HEK293 (cell line): ENCODE measurements around the gene GPR153.

ENCODE experiments used
- CTCF ChIA-PET: fragments of 350-600 bp; formaldehyde crosslinking; extraction: SDS; loops from one replicate; lab custom pipeline; 2021; ENCODE audit warnings: antibody characterized with exemption; lab: Yijun Ruan, JAX
- POLR2A ChIA-PET: fragments of 300-600 bp; formaldehyde crosslinking; extraction: SDS; loops from one replicate; lab custom pipeline; 2020; ENCODE audit warnings: antibody characterized with exemption, inconsistent platforms; lab: Yijun Ruan, JAX
- H3K27ac ChIP-seq: fragments of 200-500 bp; sonication (Bioruptor generic); 2 replicates; pipeline ENCODE4 v1.5.1; 2014; ENCODE audit warnings: low read depth, low read length, control low read depth, inconsistent platforms; ENCODE audit errors: extremely low read depth
- H3K36me3 ChIP-seq, 2 experiments: fragments of 200-500 bp in 1 of 2; sonication (Bioruptor generic) in 1 of 2; 1 replicate in 1 of 2; 2 replicates in 1 of 2; pipeline ENCODE4 v1.5.1; 2014 to 2017; ENCODE audit warnings: inconsistent platforms in 2 of 2, low read length in 2 of 2; ENCODE audit not compliant: control insufficient read depth in 2 of 2, insufficient read depth in 1 of 2
- H3K4me1 ChIP-seq: fragments of 200-500 bp; sonication (Bioruptor generic); 2 replicates; pipeline ENCODE4 v1.5.1; 2014; ENCODE audit warnings: mild to moderate bottlenecking, low read length, inconsistent platforms; ENCODE audit not compliant: control insufficient read depth, insufficient read depth
- H3K4me3 ChIP-seq: 2 replicates; pipeline ENCODE4 v1.5.1; 2011; ENCODE audit warnings: low read depth, mild to moderate bottlenecking, control low read depth, low read length, moderate library complexity
- H3K9me3 ChIP-seq: fragments of 200-500 bp; sonication (Bioruptor generic); 2 replicates; pipeline ENCODE4 v1.5.1; 2014; ENCODE audit warnings: low read depth, low read length, inconsistent platforms; ENCODE audit not compliant: control insufficient read depth, insufficient read depth
- KLF10 ChIP-seq: fragments of 450-650 bp; IDR thresholded peaks from 2 replicates; pipeline ENCODE4 v1.5.1; 2018; ENCODE audit warnings: missing biosample characterization, mild to moderate bottlenecking, missing genetic modification characterization
- SP3 ChIP-seq: fragments of 450-650 bp; formaldehyde crosslinking; IDR thresholded peaks from 2 replicates; pipeline ENCODE4 v1.5.1; 2016; ENCODE audit warnings: missing biosample characterization, missing genetic modification characterization
- WT1 ChIP-seq: fragments of 450-650 bp; formaldehyde crosslinking; IDR thresholded peaks from 2 replicates; pipeline ENCODE4 v1.5.1; 2016; ENCODE audit warnings: missing biosample characterization, missing genetic modification characterization
- YY1 ChIP-seq: fragments of 450-650 bp; formaldehyde crosslinking; IDR thresholded peaks from 2 replicates; pipeline ENCODE4 v1.5.1; 2018; ENCODE audit warnings: missing biosample characterization, missing genetic modification characterization
- ZBTB17 ChIP-seq: fragments of 450-650 bp; formaldehyde crosslinking; IDR thresholded peaks from 2 replicates; pipeline ENCODE4 v1.5.1; 2016; ENCODE audit warnings: missing biosample characterization, missing genetic modification characterization
- ZNF10 ChIP-seq: fragments of 450-650 bp; formaldehyde crosslinking; IDR thresholded peaks from 2 replicates; pipeline ENCODE4 v1.5.1; 2017; ENCODE audit warnings: missing biosample characterization, missing genetic modification characterization
- ZNF112 ChIP-seq: fragments of 450-650 bp; formaldehyde crosslinking; IDR thresholded peaks from 2 replicates; pipeline ENCODE4 v1.5.0; 2017; ENCODE audit warnings: missing biosample characterization, missing genetic modification characterization
- ZNF157 ChIP-seq: fragments of 450-650 bp; formaldehyde crosslinking; IDR thresholded peaks from 2 replicates; pipeline ENCODE4 v1.5.1; 2016; ENCODE audit warnings: missing biosample characterization, missing genetic modification characterization
- ZNF416 ChIP-seq: fragments of 450-650 bp; formaldehyde crosslinking; IDR thresholded peaks from 2 replicates; pipeline ENCODE4 v1.5.1; 2016; ENCODE audit warnings: missing biosample characterization, missing genetic modification characterization
- ZNF510 ChIP-seq: fragments of 450-650 bp; formaldehyde crosslinking; IDR thresholded peaks from 2 replicates; pipeline ENCODE4 v1.5.1; 2018; ENCODE audit warnings: mild to moderate bottlenecking, missing genetic modification characterization, missing biosample characterization; ENCODE audit not compliant: insufficient replicate concordance
- ZNF571 ChIP-seq: fragments of 450-650 bp; formaldehyde crosslinking; IDR thresholded peaks from 2 replicates; pipeline ENCODE4 v1.5.0; 2017; ENCODE audit warnings: missing biosample characterization, missing genetic modification characterization
- ZNF610 ChIP-seq: fragments of 450-650 bp; formaldehyde crosslinking; IDR thresholded peaks from 2 replicates; pipeline ENCODE4 v1.5.1; 2016; ENCODE audit warnings: missing biosample characterization, missing genetic modification characterization, borderline replicate concordance
- ZNF658 ChIP-seq: fragments of 450-650 bp; formaldehyde crosslinking; IDR thresholded peaks from 2 replicates; pipeline ENCODE4; 2016; ENCODE audit warnings: missing biosample characterization, missing genetic modification characterization
- ZNF791 ChIP-seq: fragments of 450-650 bp; formaldehyde crosslinking; IDR thresholded peaks from 2 replicates; pipeline ENCODE4 v1.5.1; 2016; ENCODE audit warnings: missing biosample characterization, missing genetic modification characterization
- ZSCAN30 ChIP-seq: fragments of 450-650 bp; IDR thresholded peaks from 2 replicates; pipeline ENCODE4 v1.5.1; 2018; ENCODE audit warnings: missing biosample characterization, mild to moderate bottlenecking, missing genetic modification characterization, moderate library complexity
- TF ChIP-seq, protein P1 (sequence below): fragments of 450-650 bp; formaldehyde crosslinking; IDR thresholded peaks from 2 replicates; pipeline ENCODE4 v1.5.1; 2016; ENCODE audit warnings: missing biosample characterization, missing genetic modification characterization, borderline replicate concordance
- TF ChIP-seq, protein P2 (sequence below): fragments of 450-650 bp; formaldehyde crosslinking; optimal IDR thresholded peaks from 2 replicates; pipeline ENCODE3; 2016; ENCODE audit warnings: missing biosample characterization, mild to moderate bottlenecking, missing genetic modification characterization
- TF ChIP-seq, protein P3 (sequence below): fragments of 450-650 bp; formaldehyde crosslinking; IDR thresholded peaks from 2 replicates; pipeline ENCODE4 v1.5.1; 2016; ENCODE audit warnings: missing biosample characterization, missing genetic modification characterization
- TF ChIP-seq, protein P4 (sequence below): fragments of 450-650 bp; formaldehyde crosslinking; conservative IDR thresholded peaks from 2 replicates; pipeline ENCODE4 v1.5.1; 2016; ENCODE audit warnings: low read depth, missing biosample characterization, missing genetic modification characterization

GPR153 gene

DNA sequence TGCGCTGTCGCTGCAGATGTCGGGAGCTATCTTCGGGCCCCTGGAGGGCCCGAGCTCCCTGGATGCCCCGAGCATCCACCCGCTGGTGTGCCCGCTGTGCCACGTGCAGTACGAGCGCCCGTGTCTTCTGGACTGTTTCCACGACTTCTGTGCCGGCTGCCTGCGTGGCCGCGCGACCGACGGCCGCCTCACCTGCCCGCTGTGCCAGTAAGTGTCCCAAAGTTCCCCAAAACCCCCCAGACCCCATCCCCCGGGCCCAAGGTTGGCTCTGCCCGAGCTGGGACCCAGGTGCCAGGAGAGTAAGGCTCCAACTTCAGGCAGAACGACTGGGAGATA lies 54.4 kb downstream of the GPR153 start:
- H3K4me1 ChIP-seq, result no peaks in the 10 kb centered on the region
- peak overlapping the region; percentile 63 for H3K4me3 ChIP-seq
- ChIA-PET CTCF (interaction anchor here (0.6 to 2.8 kb wide), 7 partner anchors 18 to 194 kb away, joined by 3 to 18 read pairs (median 3); no protein-coding TSS in a partner anchor), POLR2A (interaction anchor here (0.7 to 1.6 kb wide), 11 partner anchors 12 to 187 kb away, joined by 3 to 14 read pairs (median 4); partner anchors contain the start of genes ACOT7 and ICMT)
- H3K27ac ChIP-seq, result no peak overlapping the region
- TF ChIP-seq ZNF416 (tag by site-specific recombination), result no peak
- TF ChIP-seq ZNF791, result no peak
- TF ChIP-seq ZNF571 (tag by site-specific recombination), result no peak
- peaks cover 0 to 19% of the 10 kb centered on the region in 2 experiments; a peak in 1 of 3 replicates for H3K36me3 ChIP-seq
- no peaks in the 10 kb centered on the region for H3K9me3 ChIP-seq

DNA sequence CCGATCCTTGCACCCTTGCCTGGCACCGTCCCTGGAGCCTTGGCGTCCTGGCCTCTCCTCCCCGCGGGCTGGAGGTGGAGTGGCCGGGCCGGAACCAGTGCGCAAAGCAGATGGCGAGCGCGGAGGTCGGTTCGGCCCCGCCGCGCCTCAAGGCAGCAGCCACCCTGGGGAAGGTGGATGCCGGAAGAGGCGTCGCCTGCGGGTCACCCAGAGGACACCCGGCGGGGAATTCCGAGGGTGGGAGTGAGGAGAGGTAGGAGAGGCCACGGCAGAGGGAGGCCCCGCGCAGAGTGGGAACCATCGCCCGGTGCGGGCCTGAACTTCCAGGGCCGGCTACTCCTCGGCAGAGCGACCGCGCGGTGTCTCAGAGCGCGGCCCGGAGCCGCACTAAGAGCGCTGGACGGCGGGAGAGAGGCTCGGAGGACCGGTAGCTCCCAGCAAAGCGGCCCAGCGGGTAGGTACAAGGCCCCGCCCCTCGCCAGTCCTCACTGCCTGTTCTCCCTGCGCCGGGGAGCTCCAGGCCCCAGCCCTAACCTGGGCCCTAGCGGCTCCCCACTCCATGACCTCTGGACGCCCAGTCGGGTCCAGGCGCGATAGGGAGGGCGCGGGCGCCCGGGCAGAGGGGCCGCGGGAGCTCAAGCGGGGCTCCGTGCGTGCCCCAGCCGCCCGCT lies 54.9 kb downstream of the GPR153 start, which contains the start of gene RNF207:
TSS of gene RNF207 (plus strand) at position 271 of the 671 bp plus-strand sequence. CDS start 417 bp downstream, outside the sequence.
- ChIA-PET CTCF (interaction anchor here (0.6 to 2.8 kb wide), 11 partner anchors 19 to 195 kb away, joined by 3 to 18 read pairs (median 3); no protein-coding TSS in a partner anchor), POLR2A (interaction anchor here (1.0 to 1.6 kb wide), 10 partner anchors 12 to 187 kb away, joined by 3 to 14 read pairs (median 4); partner anchors contain the start of genes ACOT7 and ICMT)
- Histone ChIP-seq H3K4me3 (peak within 1 kb of the TSS; percentile 63), H3K4me1 (no peaks in the 10 kb centered on the region), H3K27ac (peak within 1 kb of the TSS; percentile 52; the same call in 1 of the 2 replicates), H3K9me3 (no peaks in the 10 kb centered on the region), H3K36me3 (peaks cover 0 to 17% of the 10 kb centered on the region in 2 experiments; a peak in 1 of 3 replicates)
- TF ChIP-seq, protein P1, sequence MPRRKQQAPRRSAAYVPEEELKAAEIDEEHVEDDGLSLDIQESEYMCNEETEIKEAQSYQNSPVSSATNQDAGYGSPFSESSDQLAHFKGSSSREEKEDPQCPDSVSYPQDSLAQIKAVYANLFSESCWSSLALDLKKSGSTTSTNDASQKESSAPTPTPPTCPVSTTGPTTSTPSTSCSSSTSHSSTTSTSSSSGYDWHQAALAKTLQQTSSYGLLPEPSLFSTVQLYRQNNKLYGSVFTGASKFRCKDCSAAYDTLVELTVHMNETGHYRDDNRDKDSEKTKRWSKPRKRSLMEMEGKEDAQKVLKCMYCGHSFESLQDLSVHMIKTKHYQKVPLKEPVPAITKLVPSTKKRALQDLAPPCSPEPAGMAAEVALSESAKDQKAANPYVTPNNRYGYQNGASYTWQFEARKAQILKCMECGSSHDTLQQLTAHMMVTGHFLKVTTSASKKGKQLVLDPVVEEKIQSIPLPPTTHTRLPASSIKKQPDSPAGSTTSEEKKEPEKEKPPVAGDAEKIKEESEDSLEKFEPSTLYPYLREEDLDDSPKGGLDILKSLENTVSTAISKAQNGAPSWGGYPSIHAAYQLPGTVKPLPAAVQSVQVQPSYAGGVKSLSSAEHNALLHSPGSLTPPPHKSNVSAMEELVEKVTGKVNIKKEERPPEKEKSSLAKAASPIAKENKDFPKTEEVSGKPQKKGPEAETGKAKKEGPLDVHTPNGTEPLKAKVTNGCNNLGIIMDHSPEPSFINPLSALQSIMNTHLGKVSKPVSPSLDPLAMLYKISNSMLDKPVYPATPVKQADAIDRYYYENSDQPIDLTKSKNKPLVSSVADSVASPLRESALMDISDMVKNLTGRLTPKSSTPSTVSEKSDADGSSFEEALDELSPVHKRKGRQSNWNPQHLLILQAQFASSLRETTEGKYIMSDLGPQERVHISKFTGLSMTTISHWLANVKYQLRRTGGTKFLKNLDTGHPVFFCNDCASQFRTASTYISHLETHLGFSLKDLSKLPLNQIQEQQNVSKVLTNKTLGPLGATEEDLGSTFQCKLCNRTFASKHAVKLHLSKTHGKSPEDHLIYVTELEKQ, result no peak
- TF ChIP-seq SP3 (tag by site-specific recombination) (peak; percentile 62), ZNF112 (tag by site-specific recombination) (no peak), WT1 (peak; percentile 48; the same call in 1 of the 2 replicates), ZNF10 (tag by site-specific recombination) (no peak), ZNF157 (tag by site-specific recombination) (no peak), ZNF510 (tag by site-specific recombination) (no peak), ZNF658 (tag by site-specific recombination) (no peak), ZBTB17 (tag by site-specific recombination) (peak; percentile 76; the same call in 1 of the 2 replicates), YY1 (tag by site-specific recombination) (0 out of 2 replicates have a peak, but pooled peaks have one; percentile 50), ZSCAN30 (tag by site-specific recombination) (no peak), KLF10 (tag by site-specific recombination) (peak; percentile 77), ZNF610 (tag by site-specific recombination) (peak; percentile 45; the same call in 1 of the 2 replicates)
- TF ChIP-seq, protein P2, sequence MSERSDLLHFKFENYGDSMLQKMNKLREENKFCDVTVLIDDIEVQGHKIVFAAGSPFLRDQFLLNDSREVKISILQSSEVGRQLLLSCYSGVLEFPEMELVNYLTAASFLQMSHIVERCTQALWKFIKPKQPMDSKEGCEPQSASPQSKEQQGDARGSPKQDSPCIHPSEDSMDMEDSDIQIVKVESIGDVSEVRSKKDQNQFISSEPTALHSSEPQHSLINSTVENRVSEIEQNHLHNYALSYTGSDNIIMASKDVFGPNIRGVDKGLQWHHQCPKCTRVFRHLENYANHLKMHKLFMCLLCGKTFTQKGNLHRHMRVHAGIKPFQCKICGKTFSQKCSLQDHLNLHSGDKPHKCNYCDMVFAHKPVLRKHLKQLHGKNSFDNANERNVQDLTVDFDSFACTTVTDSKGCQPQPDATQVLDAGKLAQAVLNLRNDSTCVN (tag by site-specific recombination), result peak; percentile 83
- TF ChIP-seq, protein P3, sequence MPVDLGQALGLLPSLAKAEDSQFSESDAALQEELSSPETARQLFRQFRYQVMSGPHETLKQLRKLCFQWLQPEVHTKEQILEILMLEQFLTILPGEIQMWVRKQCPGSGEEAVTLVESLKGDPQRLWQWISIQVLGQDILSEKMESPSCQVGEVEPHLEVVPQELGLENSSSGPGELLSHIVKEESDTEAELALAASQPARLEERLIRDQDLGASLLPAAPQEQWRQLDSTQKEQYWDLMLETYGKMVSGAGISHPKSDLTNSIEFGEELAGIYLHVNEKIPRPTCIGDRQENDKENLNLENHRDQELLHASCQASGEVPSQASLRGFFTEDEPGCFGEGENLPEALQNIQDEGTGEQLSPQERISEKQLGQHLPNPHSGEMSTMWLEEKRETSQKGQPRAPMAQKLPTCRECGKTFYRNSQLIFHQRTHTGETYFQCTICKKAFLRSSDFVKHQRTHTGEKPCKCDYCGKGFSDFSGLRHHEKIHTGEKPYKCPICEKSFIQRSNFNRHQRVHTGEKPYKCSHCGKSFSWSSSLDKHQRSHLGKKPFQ, result no peak
- TF ChIP-seq, protein P4, sequence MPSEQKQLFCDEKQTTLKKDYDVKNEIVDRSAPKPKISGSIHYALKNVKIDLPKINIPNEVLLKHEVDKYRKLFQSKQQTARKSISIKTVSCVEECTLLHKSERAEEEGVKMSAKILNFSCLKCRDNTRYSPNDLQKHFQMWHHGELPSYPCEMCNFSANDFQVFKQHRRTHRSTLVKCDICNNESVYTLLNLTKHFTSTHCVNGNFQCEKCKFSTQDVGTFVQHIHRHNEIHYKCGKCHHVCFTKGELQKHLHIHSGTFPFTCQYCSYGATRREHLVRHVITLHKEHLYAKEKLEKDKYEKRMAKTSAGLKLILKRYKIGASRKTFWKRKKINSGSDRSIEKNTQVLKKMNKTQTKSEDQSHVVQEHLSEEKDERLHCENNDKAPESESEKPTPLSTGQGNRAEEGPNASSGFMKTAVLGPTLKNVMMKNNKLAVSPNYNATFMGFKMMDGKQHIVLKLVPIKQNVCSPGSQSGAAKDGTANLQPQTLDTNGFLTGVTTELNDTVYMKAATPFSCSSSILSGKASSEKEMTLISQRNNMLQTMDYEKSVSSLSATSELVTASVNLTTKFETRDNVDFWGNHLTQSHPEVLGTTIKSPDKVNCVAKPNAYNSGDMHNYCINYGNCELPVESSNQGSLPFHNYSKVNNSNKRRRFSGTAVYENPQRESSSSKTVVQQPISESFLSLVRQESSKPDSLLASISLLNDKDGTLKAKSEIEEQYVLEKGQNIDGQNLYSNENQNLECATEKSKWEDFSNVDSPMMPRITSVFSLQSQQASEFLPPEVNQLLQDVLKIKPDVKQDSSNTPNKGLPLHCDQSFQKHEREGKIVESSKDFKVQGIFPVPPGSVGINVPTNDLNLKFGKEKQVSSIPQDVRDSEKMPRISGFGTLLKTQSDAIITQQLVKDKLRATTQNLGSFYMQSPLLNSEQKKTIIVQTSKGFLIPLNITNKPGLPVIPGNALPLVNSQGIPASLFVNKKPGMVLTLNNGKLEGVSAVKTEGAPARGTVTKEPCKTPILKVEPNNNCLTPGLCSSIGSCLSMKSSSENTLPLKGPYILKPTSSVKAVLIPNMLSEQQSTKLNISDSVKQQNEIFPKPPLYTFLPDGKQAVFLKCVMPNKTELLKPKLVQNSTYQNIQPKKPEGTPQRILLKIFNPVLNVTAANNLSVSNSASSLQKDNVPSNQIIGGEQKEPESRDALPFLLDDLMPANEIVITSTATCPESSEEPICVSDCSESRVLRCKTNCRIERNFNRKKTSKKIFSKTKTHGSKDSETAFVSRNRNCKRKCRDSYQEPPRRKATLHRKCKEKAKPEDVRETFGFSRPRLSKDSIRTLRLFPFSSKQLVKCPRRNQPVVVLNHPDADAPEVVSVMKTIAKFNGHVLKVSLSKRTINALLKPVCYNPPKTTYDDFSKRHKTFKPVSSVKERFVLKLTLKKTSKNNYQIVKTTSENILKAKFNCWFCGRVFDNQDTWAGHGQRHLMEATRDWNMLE (tag by site-specific recombination), result no peak
